Effector CD8-positive, alpha-beta T cell (primary cell): ENCODE measurements around the gene EXOC3L1.

Experiments used
- DNase-seq: peaks from one replicate; lab custom pipeline; 2025; lab: John Stamatoyannopoulos, UW

The EXOC3L1 gene

GRCh38 chr16:67183627-67184452 lies 6.1 kb downstream of the EXOC3L1 start, which contains the start of gene MATCAP1:
Gene MATCAP1 (minus strand): TSS chr16:67183963. CDS start chr16:67180610, 3,353 bp downstream.
- peak; percentile 87 for DNase-seq

DNA sequence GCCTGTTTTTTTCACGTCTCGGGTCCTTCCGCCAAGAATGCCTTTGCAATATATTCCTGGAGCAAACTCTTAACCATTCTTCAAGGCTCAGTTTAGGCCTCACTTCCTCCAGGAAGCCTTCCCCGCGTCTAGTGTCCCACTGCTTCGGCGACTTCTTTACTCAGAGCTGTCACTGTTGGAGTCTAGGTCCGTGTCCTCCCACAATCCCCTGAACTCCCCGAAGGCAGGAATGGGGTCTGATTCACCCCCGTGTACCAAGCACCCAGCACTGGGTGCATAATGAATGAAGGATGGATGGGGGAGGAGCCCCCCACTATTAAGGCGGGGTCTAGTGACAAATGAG lies 6.7 kb downstream of the EXOC3L1 start:
- DNase-seq = no peak

DNA sequence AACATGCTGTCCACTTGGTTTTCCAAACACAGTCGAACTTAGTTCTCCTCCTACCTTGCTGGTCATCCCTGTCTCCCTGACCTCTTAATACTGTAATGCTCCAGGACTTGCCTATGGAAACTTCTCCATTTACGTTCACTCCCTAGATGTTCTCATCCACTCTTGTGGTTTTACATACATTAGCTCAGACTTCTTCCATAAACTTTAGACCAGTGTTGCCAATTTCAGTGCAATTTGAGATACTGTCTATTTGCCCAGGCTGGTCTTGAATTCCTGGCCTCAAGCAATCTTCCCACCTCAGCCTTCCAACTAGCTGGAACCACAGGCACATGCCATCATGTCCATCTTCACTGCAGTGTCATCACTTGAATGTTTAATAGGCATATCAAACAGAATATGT lies 7.6 kb downstream of the EXOC3L1 start:
- DNase-seq = no peak

GRCh38 chr16:67181346-67181745 lies 8.6 kb downstream of the EXOC3L1 start:
- DNase-seq = no peak

GRCh38 chr16:67180166-67180565 lies 9.8 kb downstream of the EXOC3L1 start:
- DNase-seq = no peak

GRCh38 chr16:67179421-67180080 lies 10.4 kb downstream of the EXOC3L1 start:
- DNase-seq = no peak

- DNase-seq = peak; percentile 18
Measured at GRCh38 chr16:67177743-67178699, 11.9 kb downstream of the EXOC3L1 start.

GRCh38 chr16:67176662-67177061 lies 13.3 kb downstream of the EXOC3L1 start:
- DNase-seq = no peak

- DNase-seq = no peak
Measured at GRCh38 chr16:67174706-67175231, 15.2 kb downstream of the EXOC3L1 start.

DNA sequence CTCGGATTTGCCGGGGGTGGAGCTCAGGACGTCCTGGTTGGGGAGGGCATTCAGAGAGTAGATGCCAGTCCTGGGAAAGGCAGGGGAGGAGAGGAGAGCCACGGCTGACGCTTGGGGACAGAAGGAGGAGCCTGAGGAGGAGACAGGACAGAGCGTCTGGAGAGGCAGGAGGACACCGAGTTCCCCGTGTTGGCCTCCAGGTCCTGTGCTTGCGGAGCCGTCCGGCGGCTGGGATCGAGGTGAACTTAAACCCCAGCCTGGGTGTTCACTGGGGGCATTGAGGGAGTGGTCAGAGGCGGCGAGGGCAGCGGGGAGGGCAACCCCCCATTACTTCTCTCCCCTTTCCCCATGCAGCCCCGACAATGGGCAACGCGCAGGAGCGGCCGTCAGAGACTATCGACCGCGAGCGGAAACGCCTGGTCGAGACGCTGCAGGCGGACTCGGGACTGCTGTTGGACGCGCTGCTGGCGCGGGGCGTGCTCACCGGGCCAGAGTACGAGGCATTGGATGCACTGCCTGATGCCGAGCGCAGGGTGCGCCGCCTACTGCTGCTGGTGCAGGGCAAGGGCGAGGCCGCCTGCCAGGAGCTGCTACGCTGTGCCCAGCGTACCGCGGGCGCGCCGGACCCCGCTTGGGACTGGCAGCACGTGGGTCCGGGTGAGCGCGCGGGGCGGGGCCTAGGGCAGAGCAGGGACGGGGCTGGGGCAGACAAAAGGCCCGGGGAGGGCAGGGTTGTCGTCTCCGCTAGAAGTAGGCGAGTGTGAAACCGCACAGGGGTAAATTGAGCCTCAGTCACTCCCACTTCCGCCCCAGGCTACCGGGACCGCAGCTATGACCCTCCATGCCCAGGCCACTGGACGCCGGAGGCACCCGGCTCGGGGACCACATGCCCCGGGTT lies 15.9 kb downstream of the EXOC3L1 start:
- DNase-seq = peak; percentile 30

- no peak for DNase-seq
Measured at GRCh38 chr16:67173323-67173722, 16.6 kb downstream of the EXOC3L1 start.

DNA sequence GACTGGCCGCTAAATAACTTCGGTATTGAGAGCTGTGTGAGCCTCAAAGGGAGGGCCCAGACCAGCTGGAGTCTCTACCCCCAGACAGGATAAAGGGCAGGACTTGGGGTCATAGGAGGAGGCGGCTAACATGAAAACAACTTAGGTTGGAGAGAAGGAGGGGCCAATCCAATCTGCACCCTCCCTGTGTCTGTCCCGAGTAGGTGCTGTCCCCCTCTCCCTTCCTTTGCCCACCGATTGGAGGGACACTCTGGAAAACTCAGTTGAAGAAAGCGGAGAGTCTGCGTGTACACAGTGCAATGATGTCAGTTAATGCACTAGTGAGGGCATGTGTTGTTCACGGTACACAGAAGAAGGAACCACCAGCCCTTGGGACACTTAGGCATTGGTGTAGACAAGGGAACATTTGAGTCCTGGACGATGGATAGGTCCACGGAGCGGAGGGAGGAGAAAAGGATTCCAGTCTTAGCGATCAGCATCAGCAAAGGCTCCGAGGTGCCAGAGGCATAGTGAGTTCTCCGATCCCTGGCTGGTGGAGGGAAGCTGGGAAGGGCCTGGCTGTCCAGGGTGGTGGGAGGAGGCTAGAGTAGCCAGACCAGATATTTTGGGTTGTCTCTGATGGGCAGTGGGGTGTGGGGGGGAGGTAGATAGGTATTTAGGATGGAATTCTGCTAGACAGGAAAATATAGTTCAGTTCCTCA lies 18.8 kb downstream of the EXOC3L1 start:
- no peak for DNase-seq

- DNase-seq = no peak
Measured at GRCh38 chr16:67170168-67170948, 19.6 kb downstream of the EXOC3L1 start, which contains the start of gene NOL3. Gene NOL3 (plus strand): TSS chr16:67170538.

DNA sequence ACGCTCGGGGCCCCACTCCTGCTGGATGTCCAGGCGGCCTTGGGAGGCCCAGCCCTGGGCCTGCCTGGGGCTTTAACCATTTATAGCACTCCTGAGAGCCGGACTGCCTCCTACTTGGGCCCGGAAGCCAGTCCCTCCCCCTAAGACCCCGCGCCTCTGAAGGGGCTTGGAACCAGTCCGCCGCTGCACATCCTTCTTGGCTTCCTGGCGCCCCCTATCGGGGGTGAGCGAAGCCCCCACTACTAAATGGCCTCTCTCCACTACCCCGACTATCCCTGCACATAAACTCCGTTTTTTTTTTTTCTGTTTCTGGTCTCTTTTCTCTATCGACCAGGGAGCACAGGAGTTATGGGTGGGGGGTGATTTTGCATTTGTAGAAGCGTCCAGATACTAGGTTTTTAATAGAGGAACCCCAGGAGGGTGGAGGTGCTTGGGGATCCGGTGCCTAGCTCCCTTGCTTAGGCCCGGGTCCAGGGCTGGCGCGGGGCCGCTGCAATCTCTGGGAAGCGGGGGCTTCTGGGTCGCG lies 20.2 kb downstream of the EXOC3L1 start:
- DNase-seq = peak; percentile 32

DNA sequence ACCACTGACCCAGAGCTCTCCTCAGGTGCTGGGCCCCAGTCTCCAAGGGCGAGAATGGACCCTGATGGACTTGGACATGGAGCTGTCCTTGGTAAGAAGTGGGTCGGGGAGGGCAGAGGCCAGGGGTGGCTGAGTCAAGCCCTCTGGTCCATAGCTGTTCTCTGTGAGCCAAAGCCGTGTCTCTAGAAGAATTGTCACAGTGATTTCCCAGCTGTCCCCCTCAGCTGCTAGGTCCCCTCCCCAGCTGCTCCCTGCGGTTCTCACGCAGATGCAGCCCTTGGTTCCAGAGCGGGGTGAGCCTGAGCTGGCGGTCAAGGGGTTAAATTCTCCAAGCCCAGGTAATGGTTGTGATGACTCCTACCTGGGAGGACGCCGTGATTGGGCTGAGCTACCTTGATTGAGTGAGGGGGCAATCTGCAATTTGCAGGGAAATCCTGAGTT lies 20.9 kb downstream of the EXOC3L1 start:
- DNase-seq = no peak

DNA sequence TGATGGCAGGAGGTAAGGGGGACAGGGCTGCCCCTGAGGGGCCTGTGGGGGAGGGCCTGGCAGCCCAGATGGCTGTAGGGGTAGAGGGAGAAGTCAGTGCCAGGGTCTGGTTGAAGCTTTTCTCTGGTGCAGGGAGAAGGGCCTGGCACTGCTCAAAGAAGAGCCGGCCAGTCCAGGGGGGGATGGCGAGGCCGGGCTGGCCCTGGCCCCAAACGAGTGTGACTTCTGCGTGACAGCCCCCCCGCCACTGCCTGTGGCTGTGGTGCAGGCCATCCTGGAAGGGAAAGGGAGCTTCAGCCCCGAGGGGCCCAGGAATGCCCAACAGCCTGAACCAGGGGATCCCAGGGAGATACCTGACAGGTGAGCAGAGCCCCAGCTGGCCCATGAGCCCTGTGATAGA lies 22.3 kb downstream of the EXOC3L1 start:
- DNase-seq = no peak

DNA sequence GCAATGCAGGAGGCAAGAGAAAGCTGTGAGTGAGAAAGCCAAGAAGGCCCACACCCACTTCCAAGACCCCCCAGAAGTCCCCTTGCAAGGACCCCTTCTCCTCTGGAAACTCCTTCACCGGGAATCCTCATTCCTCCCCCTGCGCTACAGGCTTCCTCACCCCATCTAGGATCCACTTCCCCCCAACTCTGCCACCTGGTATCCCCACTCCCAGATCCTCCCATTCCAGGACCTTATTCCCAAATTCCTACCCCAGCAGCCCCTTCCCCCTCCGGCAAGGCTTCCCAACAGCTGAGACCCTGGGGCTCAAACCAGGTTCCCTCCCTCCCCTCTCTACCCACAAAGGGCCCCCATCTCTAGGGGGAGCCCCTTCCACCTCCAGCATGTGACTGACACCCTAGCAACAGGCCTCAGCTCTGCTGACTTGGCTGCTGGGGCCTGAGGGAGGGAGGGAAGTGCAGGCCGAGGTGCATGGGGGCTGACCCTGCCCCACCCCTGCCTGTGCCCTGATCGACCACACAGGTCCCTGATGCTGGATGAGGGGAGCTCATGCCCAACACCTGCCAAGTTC lies 23.3 kb downstream of the EXOC3L1 start:
- DNase-seq = no peak

- no peak for DNase-seq
Measured at GRCh38 chr16:67166110-67166547, 23.8 kb downstream of the EXOC3L1 start.
